Neural crest cell (in vitro differentiated cells): Measurements from ENCODE around the gene HSPB2. TPM values are rescaled to one million over a fixed set of nuclear protein-coding genes. Genes with fewer than 3 reads are reported as not detected.

Experiments
- DNase-seq: peaks from one replicate; pipeline ENCODE4 v3.0.0; 2021; ENCODE audit warnings: low read depth, mixed read lengths, low spot score
- H3K27ac Mint-ChIP-seq: one replicate; pipeline ENCODE4 v1.8.0; 2021; ENCODE audit warnings: mild to moderate bottlenecking, mixed read lengths; ENCODE audit not compliant: unreplicated experiment
- H3K27me3 Mint-ChIP-seq: 2 replicates; pipeline ENCODE4 v1.8.0; 2021; ENCODE audit warnings: low read depth, mild to moderate bottlenecking, mixed read lengths
- H3K36me3 Mint-ChIP-seq: 2 replicates; pipeline ENCODE4 v1.8.0; 2021; ENCODE audit warnings: low read depth, mild to moderate bottlenecking, mixed read lengths
- H3K4me1 Mint-ChIP-seq: 2 replicates; pipeline ENCODE4 v1.8.0; 2021; ENCODE audit warnings: mixed read lengths
- H3K4me3 Mint-ChIP-seq: one replicate; pipeline ENCODE4 v1.8.0; 2021; ENCODE audit warnings: mild to moderate bottlenecking, mixed read lengths
- H3K9me3 Mint-ChIP-seq: 2 replicates; pipeline ENCODE4 v1.8.0; 2021; ENCODE audit warnings: mixed read lengths
- total RNA-seq: library from RNA; stranded (reverse); gene quantifications from 2 replicates; pipeline ENCODE4 v1.2.1, GENCODE V29; 2021
- TF ChIP-seq, protein P1 (sequence below): fragments of 200-600 bp; sonication (generic); conservative IDR thresholded peaks from 2 replicates; pipeline ENCODE4 v1.5.0; 2021; ENCODE audit warnings: antibody characterized with exemption, mild to moderate bottlenecking

Gene HSPB2
- total RNA-seq, 1 donor from 2014 or later, result not detected

DNA sequence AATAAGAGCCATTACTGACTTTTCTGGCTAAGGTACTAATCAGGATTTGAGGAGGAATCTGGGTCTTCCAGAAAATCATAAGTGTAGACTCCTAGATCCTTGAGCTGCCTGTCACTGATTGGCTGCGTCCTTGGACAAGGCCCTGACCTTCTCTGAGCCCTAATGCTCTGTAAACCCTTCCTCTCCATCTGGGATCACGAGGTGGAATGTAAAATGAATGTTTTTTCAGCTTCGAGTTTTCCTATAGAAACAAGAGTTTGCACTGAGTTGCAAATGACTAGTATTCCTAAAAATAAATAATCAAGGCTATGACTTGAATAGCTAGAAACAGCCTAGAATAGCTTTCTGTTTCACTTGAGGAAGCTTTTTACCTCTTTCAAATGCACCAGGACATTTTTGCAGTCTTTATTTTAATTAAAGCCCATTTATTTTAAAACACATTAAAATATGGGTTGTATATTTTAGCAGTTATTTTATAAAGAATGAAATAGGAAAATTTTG is 23.6 kb downstream of the HSPB2 start:
- no peaks in the 10 kb centered on the region for H3K9me3 Mint-ChIP-seq
- H3K27ac Mint-ChIP-seq, result no peak overlapping the region
- H3K4me1 Mint-ChIP-seq, result peaks cover 53% of the 10 kb centered on the region
- TF ChIP-seq, protein P1, sequence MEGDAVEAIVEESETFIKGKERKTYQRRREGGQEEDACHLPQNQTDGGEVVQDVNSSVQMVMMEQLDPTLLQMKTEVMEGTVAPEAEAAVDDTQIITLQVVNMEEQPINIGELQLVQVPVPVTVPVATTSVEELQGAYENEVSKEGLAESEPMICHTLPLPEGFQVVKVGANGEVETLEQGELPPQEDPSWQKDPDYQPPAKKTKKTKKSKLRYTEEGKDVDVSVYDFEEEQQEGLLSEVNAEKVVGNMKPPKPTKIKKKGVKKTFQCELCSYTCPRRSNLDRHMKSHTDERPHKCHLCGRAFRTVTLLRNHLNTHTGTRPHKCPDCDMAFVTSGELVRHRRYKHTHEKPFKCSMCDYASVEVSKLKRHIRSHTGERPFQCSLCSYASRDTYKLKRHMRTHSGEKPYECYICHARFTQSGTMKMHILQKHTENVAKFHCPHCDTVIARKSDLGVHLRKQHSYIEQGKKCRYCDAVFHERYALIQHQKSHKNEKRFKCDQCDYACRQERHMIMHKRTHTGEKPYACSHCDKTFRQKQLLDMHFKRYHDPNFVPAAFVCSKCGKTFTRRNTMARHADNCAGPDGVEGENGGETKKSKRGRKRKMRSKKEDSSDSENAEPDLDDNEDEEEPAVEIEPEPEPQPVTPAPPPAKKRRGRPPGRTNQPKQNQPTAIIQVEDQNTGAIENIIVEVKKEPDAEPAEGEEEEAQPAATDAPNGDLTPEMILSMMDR, result no peak
- H3K36me3 Mint-ChIP-seq, result no peaks in the 10 kb centered on the region
- DNase-seq, result no peak
- H3K27me3 Mint-ChIP-seq, result no peaks in the 10 kb centered on the region
- peak overlapping the region; percentile 82 for H3K4me3 Mint-ChIP-seq

DNA sequence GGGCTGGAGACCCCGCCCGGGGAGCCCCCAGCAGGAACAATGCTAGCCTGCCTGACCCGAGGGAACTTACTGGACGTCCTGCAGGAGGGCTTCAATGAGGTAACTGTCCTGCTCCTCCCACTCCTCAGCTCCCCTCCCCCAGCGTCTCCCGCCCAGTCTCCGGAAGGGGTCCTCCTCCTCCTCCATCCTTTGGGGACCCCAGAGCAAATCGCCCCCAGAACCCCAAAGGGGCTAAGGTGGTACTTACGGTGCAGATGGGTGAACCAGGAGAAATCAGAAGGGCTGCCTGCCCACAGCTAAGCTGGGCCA is 24.9 kb downstream of the HSPB2 start:
- no peaks in the 10 kb centered on the region for H3K27me3 Mint-ChIP-seq
- H3K27ac Mint-ChIP-seq, result peak overlapping the region; percentile 74
- TF ChIP-seq, protein P1, result no peak

GRCh38 chr11:111937844-111938243 is 25.3 kb downstream of the HSPB2 start:
- no peak for DNase-seq
- Mint-ChIP-seq H3K27me3 (no peaks in the 10 kb centered on the region), H3K9me3 (no peaks in the 10 kb centered on the region), H3K4me3 (peak overlapping the region; percentile 72), H3K4me1 (peaks cover 49% of the 10 kb centered on the region), H3K27ac (peak overlapping the region; percentile 86), H3K36me3 (no peaks in the 10 kb centered on the region)
- TF ChIP-seq, protein P1, result no peak

More for the DNA sequence above, 24.9 kb downstream of the HSPB2 start:
- Mint-ChIP-seq H3K36me3 (no peaks in the 10 kb centered on the region), H3K9me3 (no peaks in the 10 kb centered on the region), H3K4me1 (peaks cover 53% of the 10 kb centered on the region), H3K4me3 (peak overlapping the region; percentile 72)
- no peak for DNase-seq

- Mint-ChIP-seq H3K36me3 (no peaks in the 10 kb centered on the region), H3K9me3 (no peaks in the 10 kb centered on the region), H3K4me3 (peak overlapping the region; percentile 72), H3K4me1 (peaks cover 49% of the 10 kb centered on the region), H3K27ac (peak overlapping the region; percentile 86), H3K27me3 (no peaks in the 10 kb centered on the region)
- no peak for DNase-seq
- TF ChIP-seq, protein P1, result no peak
Observed at GRCh38 chr11:111938687-111939160, 26.2 kb downstream of the HSPB2 start.

- Mint-ChIP-seq H3K4me3 (no peak overlapping the region), H3K9me3 (no peaks in the 10 kb centered on the region), H3K4me1 (peaks cover 47% of the 10 kb centered on the region), H3K36me3 (no peaks in the 10 kb centered on the region), H3K27me3 (no peaks in the 10 kb centered on the region), H3K27ac (no peak overlapping the region)
- TF ChIP-seq, protein P1, result no peak
- DNase-seq, result no peak
Observed at GRCh38 chr11:111939836-111940604, 27.5 kb downstream of the HSPB2 start.
